Smooth muscle cell (in vitro differentiated cells): ENCODE measurements around the gene SPRY4. TPM values are rescaled to one million over a fixed set of nuclear protein-coding genes. Genes with fewer than 3 reads are reported as not detected.

ENCODE experiments used
- DNase-seq: peaks from one replicate; lab custom pipeline; 2025; ENCODE audit not compliant: unreplicated experiment; lab: John Stamatoyannopoulos, UW
- H2AFZ ChIP-seq: fragments of 200-600 bp; sonication (generic); 2 replicates; pipeline ENCODE4 v1.6.0; 2016; ENCODE audit warnings: antibody characterized with exemption, low read depth, mild to moderate bottlenecking
- H3F3A ChIP-seq: fragments of 200-600 bp; sonication (generic); 2 replicates; pipeline ENCODE4 v1.6.0; 2017; ENCODE audit warnings: antibody characterized with exemption, low read depth
- H3K27ac ChIP-seq: fragments of 200-600 bp; sonication (generic); 2 replicates; pipeline ENCODE4 v1.5.1; 2016; ENCODE audit warnings: low read depth, mild to moderate bottlenecking
- H3K27me3 ChIP-seq: fragments of 200-600 bp; sonication (generic); 2 replicates; pipeline ENCODE4 v1.6.1; 2016; ENCODE audit warnings: low read depth, mild to moderate bottlenecking
- H3K36me3 ChIP-seq: fragments of 200-600 bp; sonication (generic); 2 replicates; pipeline ENCODE4 v1.5.1; 2016; ENCODE audit warnings: low read depth
- H3K4me1 ChIP-seq: fragments of 200-600 bp; sonication (generic); 2 replicates; pipeline ENCODE4 v1.5.1; 2016; ENCODE audit warnings: low read depth
- H3K4me2 ChIP-seq: fragments of 200-600 bp; sonication (generic); 2 replicates; pipeline ENCODE4 v1.6.0; 2016; ENCODE audit warnings: mild to moderate bottlenecking
- H3K4me3 ChIP-seq: fragments of 200-600 bp; sonication (generic); 2 replicates; pipeline ENCODE4 v1.5.1; 2016; ENCODE audit warnings: mild to moderate bottlenecking
- H3K79me2 ChIP-seq: fragments of 200-600 bp; sonication (generic); 2 replicates; pipeline ENCODE4 v1.6.0; 2016; ENCODE audit warnings: low read depth, mild to moderate bottlenecking
- H3K9ac ChIP-seq: fragments of 200-600 bp; sonication (generic); 2 replicates; pipeline ENCODE4 v1.6.0; 2016; ENCODE audit warnings: low read depth
- H3K9me3 ChIP-seq: fragments of 200-600 bp; sonication (generic); replicated peaks from 2 replicates; pipeline ENCODE4 v1.5.1; 2016; ENCODE audit warnings: low read depth
- H4K20me1 ChIP-seq: fragments of 200-600 bp; sonication (generic); 2 replicates; pipeline ENCODE4 v1.6.0; 2016; ENCODE audit warnings: low read depth
- WGBS: methylation state at CpG from one replicate; pipeline ENCODE4 v1.1.7; 2016; ENCODE audit warnings: low lambda C conversion rate; 5-methylcytosine and 5-hydroxymethylcytosine counted together
- polyA plus RNA-seq: library from polyadenylated mRNA; unstranded; fragments of >200 nt; fragmentation: Nextera tagmentation; extraction: Ambion mirVana; gene quantifications from 2 replicates; pipeline ENCODE4 v1.2.1, GENCODE V29; 2016
- total RNA-seq: library from RNA; depleted of rRNA; stranded (reverse); fragments of >200 nt; gene quantifications from 2 replicates; pipeline ENCODE4 v1.2.3, GENCODE V29; 2014
- TF ChIP-seq, protein P1 (sequence below): fragments of 200-600 bp; sonication (generic); IDR thresholded peaks from 2 replicates; pipeline ENCODE4 v1.5.1; 2017; ENCODE audit warnings: borderline replicate concordance, mild to moderate bottlenecking, antibody characterized with exemption; ENCODE audit not compliant: insufficient read depth, poor library complexity, severe bottlenecking

Gene SPRY4
- total and polyA plus RNA-seq, 2 experiments from 2014 or later: 49.3 to 74.2 TPM

DNA sequence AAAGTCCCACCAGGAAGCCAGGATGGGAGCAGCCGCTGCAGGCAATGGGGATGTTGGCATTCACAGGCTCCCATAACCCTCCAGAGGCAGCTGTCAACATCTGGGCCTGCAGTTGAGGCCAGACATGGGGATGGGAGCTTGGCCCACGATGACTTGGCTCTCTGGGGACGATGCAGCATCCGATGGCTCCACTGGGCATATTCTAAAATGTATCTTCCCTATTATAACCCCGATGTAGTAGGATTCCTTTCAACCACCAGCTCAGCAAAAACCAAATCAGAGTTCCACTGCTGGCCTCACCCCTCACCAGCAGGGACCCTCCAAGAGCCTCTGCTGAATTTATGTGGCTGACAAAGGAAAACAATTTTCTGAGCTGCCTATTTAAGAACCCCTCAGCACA is 7.1 kb downstream of the SPRY4 start:
- Histone ChIP-seq H3K9me3 (no peaks in the 10 kb centered on the region), H3K4me3 (no peak overlapping the region), H4K20me1 (peaks cover 100% of the 10 kb centered on the region), H3K36me3 (no peaks in the 10 kb centered on the region), H3K4me2 (peak overlapping the region; percentile 97), H3K27me3 (no peaks in the 10 kb centered on the region), H3K27ac (peak overlapping the region; percentile 65), H3K4me1 (peaks cover 42% of the 10 kb centered on the region), H2AFZ (no peak overlapping the region), H3F3A (peaks cover 41% of the 10 kb centered on the region), H3K9ac (no peak overlapping the region), H3K79me2 (peaks cover 100% of the 10 kb centered on the region)
- DNase-seq: no peak
- TF ChIP-seq, protein P1, sequence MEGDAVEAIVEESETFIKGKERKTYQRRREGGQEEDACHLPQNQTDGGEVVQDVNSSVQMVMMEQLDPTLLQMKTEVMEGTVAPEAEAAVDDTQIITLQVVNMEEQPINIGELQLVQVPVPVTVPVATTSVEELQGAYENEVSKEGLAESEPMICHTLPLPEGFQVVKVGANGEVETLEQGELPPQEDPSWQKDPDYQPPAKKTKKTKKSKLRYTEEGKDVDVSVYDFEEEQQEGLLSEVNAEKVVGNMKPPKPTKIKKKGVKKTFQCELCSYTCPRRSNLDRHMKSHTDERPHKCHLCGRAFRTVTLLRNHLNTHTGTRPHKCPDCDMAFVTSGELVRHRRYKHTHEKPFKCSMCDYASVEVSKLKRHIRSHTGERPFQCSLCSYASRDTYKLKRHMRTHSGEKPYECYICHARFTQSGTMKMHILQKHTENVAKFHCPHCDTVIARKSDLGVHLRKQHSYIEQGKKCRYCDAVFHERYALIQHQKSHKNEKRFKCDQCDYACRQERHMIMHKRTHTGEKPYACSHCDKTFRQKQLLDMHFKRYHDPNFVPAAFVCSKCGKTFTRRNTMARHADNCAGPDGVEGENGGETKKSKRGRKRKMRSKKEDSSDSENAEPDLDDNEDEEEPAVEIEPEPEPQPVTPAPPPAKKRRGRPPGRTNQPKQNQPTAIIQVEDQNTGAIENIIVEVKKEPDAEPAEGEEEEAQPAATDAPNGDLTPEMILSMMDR: peak; percentile 24
- 43% methylated on average over 5 of the region's 5 CpGs for WGBS

DNA sequence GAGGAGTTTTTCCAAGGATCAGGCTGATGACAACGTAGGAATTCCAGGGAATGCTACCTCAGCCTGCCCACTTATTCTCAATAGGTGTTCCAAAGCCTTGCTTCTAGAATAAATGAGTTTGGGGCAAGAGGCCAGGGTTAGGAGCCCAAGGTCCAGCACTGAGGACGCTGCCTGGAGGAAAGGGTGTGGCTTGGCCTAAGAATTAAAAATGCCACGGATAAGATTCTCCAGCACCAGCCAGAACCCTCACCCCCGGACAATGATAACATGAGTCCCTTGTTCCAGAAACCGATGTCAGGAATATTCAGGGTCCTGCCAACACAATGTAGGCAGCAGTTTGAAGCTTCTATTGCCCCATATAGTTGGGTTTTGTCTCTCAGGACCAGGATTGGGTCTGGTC is 7.6 kb downstream of the SPRY4 start:
- 55% methylated on average over 5 of the region's 5 CpGs for WGBS

DNA sequence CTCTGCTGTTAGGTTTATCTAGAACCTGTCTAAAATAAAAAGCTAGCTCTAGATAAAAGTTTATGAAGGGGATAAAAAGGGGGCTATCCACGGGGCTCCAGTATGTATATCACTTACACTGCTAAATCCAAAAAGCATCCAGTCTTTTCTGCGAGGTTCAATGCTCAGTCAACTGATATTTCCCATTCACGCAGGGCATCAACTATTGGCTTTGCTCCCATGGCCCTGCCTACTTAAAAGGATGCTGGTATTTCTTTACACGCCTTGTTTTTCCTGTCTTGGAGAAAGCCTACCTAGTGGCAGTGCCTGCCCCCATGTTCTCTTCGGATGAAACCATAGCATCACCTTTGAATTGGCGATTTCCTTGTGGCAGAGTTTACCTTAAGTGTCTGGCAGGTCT is 8.1 kb downstream of the SPRY4 start:
- Histone ChIP-seq H2AFZ (no peak overlapping the region), H3K9me3 (no peaks in the 10 kb centered on the region), H3K4me3 (no peak overlapping the region), H3K27me3 (no peaks in the 10 kb centered on the region), H4K20me1 (peaks cover 100% of the 10 kb centered on the region), H3K4me2 (no peak overlapping the region), H3K27ac (peak overlapping the region; percentile 65), H3K9ac (no peak overlapping the region), H3K4me1 (peaks cover 40% of the 10 kb centered on the region), H3F3A (peaks cover 46% of the 10 kb centered on the region), H3K36me3 (no peaks in the 10 kb centered on the region), H3K79me2 (peaks cover 100% of the 10 kb centered on the region)
- DNase-seq: no peak
- TF ChIP-seq, protein P1: no peak
- 74% methylated on average over 6 of the region's 6 CpGs for WGBS

More for the DNA sequence above, 7.6 kb downstream of the SPRY4 start:
- DNase-seq: no peak
- Histone ChIP-seq H3K36me3 (no peaks in the 10 kb centered on the region), H4K20me1 (peaks cover 100% of the 10 kb centered on the region), H3K27ac (peak overlapping the region; percentile 65), H3K4me2 (peak overlapping the region; percentile 97), H3K4me3 (no peak overlapping the region), H3F3A (peaks cover 44% of the 10 kb centered on the region), H3K4me1 (peaks cover 42% of the 10 kb centered on the region), H3K27me3 (no peaks in the 10 kb centered on the region), H2AFZ (no peak overlapping the region), H3K9ac (no peak overlapping the region), H3K79me2 (peaks cover 100% of the 10 kb centered on the region), H3K9me3 (no peaks in the 10 kb centered on the region)
- TF ChIP-seq, protein P1: no peak

DNA sequence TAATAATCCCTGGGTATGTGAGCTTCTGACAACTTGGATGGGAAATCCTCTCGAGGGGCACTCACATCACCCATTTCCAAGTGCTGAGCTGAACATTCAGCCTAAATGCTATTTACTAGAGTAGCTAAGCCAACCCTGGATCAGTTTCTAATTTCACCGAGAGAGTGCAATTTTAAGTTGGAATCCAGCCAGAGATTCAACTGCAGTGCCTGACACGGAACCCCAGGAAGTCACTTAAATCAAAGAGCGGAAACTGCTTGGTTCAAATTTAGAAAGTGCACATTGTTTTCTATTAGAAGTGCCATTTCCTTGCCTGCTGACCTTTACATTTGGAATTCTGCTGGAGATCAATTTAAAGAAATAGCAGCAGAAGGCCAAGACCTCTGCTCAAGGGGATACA is 8.8 kb downstream of the SPRY4 start:
- peak overlapping the region; percentile 65 for H3K27ac ChIP-seq
- H3K36me3 ChIP-seq: no peaks in the 10 kb centered on the region
- no peak for DNase-seq
- no peaks in the 10 kb centered on the region for H3K9me3 ChIP-seq
- H3K4me1 ChIP-seq: peaks cover 34% of the 10 kb centered on the region
- TF ChIP-seq, protein P1: no peak
- WGBS: 29% methylated on average over 4 of the region's 4 CpGs
- peaks cover 100% of the 10 kb centered on the region for H4K20me1 ChIP-seq
- no peak overlapping the region for H3K4me3 ChIP-seq
- no peak overlapping the region for H3K9ac ChIP-seq
- H3K79me2 ChIP-seq: peaks cover 100% of the 10 kb centered on the region
- H3K4me2 ChIP-seq: peak overlapping the region; percentile 21
- H3F3A ChIP-seq: peaks cover 50% of the 10 kb centered on the region
- H3K27me3 ChIP-seq: no peaks in the 10 kb centered on the region
- no peak overlapping the region for H2AFZ ChIP-seq
